MM.1S (cell line): ENCODE results near the gene CYB5R4.

ENCODE experiments used
- DNase-seq: peaks from one replicate; pipeline ENCODE4 v3.0.0-alpha.2; 2015
- H2AFZ ChIP-seq: fragments of 300-600 bp; sonication (generic); 2 replicates; pipeline ENCODE4 v1.6.0; 2016; ENCODE audit warnings: antibody characterized with exemption, low read length
- H3F3A ChIP-seq: fragments of 300-600 bp; sonication (generic); 2 replicates; pipeline ENCODE4 v1.6.1; 2016; ENCODE audit warnings: mild to moderate bottlenecking, antibody characterized with exemption, low read length, moderate library complexity, mixed read lengths; ENCODE audit not compliant: insufficient read depth
- H3K27ac ChIP-seq: fragments of 300-600 bp; sonication (generic); 2 replicates; pipeline ENCODE4 v1.5.1; 2016; ENCODE audit warnings: mild to moderate bottlenecking, low read length
- H3K27me3 ChIP-seq: fragments of 300-600 bp; sonication (generic); replicated peaks from 2 replicates; pipeline ENCODE4 v1.6.0; 2016; ENCODE audit warnings: low read length; ENCODE audit not compliant: insufficient read depth
- H3K36me3 ChIP-seq: fragments of 300-600 bp; sonication (generic); replicated peaks from 2 replicates; pipeline ENCODE4 v1.6.1; 2016; ENCODE audit warnings: mild to moderate bottlenecking, low read length, mixed read lengths; ENCODE audit not compliant: insufficient read depth
- H3K4me1 ChIP-seq: fragments of 300-600 bp; sonication (generic); 2 replicates; pipeline ENCODE4 v1.6.1; 2016; ENCODE audit warnings: low read length, mixed read lengths
- H3K4me2 ChIP-seq: fragments of 300-600 bp; sonication (generic); 2 replicates; pipeline ENCODE4 v1.6.0; 2016; ENCODE audit warnings: low read depth, low read length
- H3K4me3 ChIP-seq: fragments of 300-600 bp; sonication (generic); 2 replicates; pipeline ENCODE4 v1.5.1; 2016; ENCODE audit warnings: low read length, mixed read lengths
- H3K79me2 ChIP-seq: fragments of 300-600 bp; sonication (generic); 2 replicates; pipeline ENCODE4 v1.6.1; 2016; ENCODE audit warnings: mixed run types, low read length, mixed read lengths
- H3K9ac ChIP-seq: fragments of 300-600 bp; sonication (generic); 2 replicates; pipeline ENCODE4 v1.6.1; 2016; ENCODE audit warnings: low read length, mixed read lengths
- H3K9me2 ChIP-seq: fragments of 300-600 bp; sonication (generic); replicated peaks from 2 replicates; pipeline ENCODE4 v1.6.1; 2016; ENCODE audit warnings: mild to moderate bottlenecking, low read length, mixed read lengths; ENCODE audit not compliant: insufficient read depth
- H3K9me3 ChIP-seq: fragments of 300-600 bp; sonication (generic); replicated peaks from 2 replicates; pipeline ENCODE4 v1.6.1; 2016; ENCODE audit warnings: mild to moderate bottlenecking, low read length, mixed read lengths; ENCODE audit not compliant: insufficient read depth
- H4K20me1 ChIP-seq: fragments of 300-600 bp; sonication (generic); 2 replicates; pipeline ENCODE4 v1.6.1; 2016; ENCODE audit warnings: mild to moderate bottlenecking, low read length, moderate library complexity, mixed read lengths; ENCODE audit not compliant: insufficient read depth
- CTCF ChIP-seq: fragments of 300-600 bp; sonication (generic); IDR thresholded peaks from 2 replicates; pipeline ENCODE4 v1.5.1; 2016; ENCODE audit warnings: antibody characterized with exemption, low read length, mixed read lengths
- EZH2 ChIP-seq: fragments of 300-600 bp; sonication (generic); optimal IDR thresholded peaks from 2 replicates; pipeline ENCODE3; 2017; ENCODE audit warnings: low read depth, mild to moderate bottlenecking, antibody characterized with exemption, low read length, mixed read lengths
- EZH2phosphoT487 ChIP-seq: fragments of 300-600 bp; sonication (generic); IDR thresholded peaks from 2 replicates; pipeline ENCODE4 v1.6.1; 2018; ENCODE audit warnings: antibody characterized with exemption, low read length

CYB5R4 gene

DNA sequence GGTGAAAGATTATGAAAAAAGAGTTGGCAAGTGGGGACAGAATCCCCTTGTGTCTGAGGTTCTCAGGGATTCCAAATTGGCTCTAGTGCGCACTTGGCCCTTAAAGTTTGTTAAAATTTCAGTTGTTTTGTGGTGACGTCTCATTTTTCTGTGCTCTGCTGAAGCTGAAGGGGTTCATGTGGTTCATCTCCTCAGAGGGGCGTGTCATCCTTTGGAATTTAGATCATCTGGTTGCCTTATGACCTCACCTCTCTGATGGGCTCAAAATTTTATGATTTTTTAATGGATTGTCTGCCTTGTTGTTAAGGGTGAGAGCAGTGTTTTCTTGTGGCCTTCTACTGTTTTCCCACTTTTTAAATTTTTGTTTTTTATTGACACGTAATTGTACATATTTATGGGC is 20.3 kb downstream of the CYB5R4 start:
- no peaks in the 10 kb centered on the region for H4K20me1 ChIP-seq
- peak overlapping the region; percentile 51 for H3K4me2 ChIP-seq

GRCh38 chr6:83883240-83883639 is 23.8 kb downstream of the CYB5R4 start:
- H3K4me2 ChIP-seq: no peak overlapping the region
- no peak overlapping the region for H3K4me3 ChIP-seq
- H2AFZ ChIP-seq: no peak overlapping the region
- no peak overlapping the region for H3K9ac ChIP-seq
- no peaks in the 10 kb centered on the region for H3K36me3 ChIP-seq
- H3K9me3 ChIP-seq: no peaks in the 10 kb centered on the region
- H3K9me2 ChIP-seq: no peaks in the 10 kb centered on the region
- no peaks in the 10 kb centered on the region for H4K20me1 ChIP-seq
- no peak overlapping the region for H3K27ac ChIP-seq
- TF ChIP-seq EZH2 (no peak), CTCF (no peak), EZH2phosphoT487 (no peak)
- H3K27me3 ChIP-seq: no peaks in the 10 kb centered on the region
- H3K79me2 ChIP-seq: peaks cover 79% of the 10 kb centered on the region
- H3F3A ChIP-seq: 0 out of 2 replicates have a peak, but pooled peaks cover 7% of the 10 kb centered on the region
- peaks cover 3% of the 10 kb centered on the region; the same call in 1 of the 2 replicates for H3K4me1 ChIP-seq
- DNase-seq: no peak

More for the DNA sequence above, 20.3 kb downstream of the CYB5R4 start:
- H3F3A ChIP-seq: 0 out of 2 replicates have a peak, but pooled peaks cover 7% of the 10 kb centered on the region
- H2AFZ ChIP-seq: no peak overlapping the region
- no peak overlapping the region for H3K4me3 ChIP-seq
- TF ChIP-seq EZH2phosphoT487 (no peak), CTCF (no peak), EZH2 (no peak)
- DNase-seq: no peak
- no peak overlapping the region; the same call in 1 of the 2 replicates for H3K9ac ChIP-seq
- H3K4me1 ChIP-seq: peaks cover 3% of the 10 kb centered on the region; the same call in 1 of the 2 replicates
- peaks cover 81% of the 10 kb centered on the region for H3K79me2 ChIP-seq
- H3K36me3 ChIP-seq: no peaks in the 10 kb centered on the region
- H3K9me2 ChIP-seq: no peaks in the 10 kb centered on the region
- H3K27me3 ChIP-seq: no peaks in the 10 kb centered on the region
- H3K9me3 ChIP-seq: no peaks in the 10 kb centered on the region
- H3K27ac ChIP-seq: peak overlapping the region; percentile 66; the same call in 1 of the 2 replicates

- no peak overlapping the region for H3K9ac ChIP-seq
- no peaks in the 10 kb centered on the region for H3K9me2 ChIP-seq
- no peaks in the 10 kb centered on the region for H3K27me3 ChIP-seq
- peak; percentile 62 for DNase-seq
- no peak for TF ChIP-seq EZH2
- TF ChIP-seq CTCF: peak; percentile 68
- no peak for TF ChIP-seq EZH2phosphoT487
- no peak overlapping the region for H3K4me2 ChIP-seq
- no peaks in the 10 kb centered on the region for H3K9me3 ChIP-seq
- no peaks in the 10 kb centered on the region for H4K20me1 ChIP-seq
- 0 out of 2 replicates have a peak, but pooled peaks cover 2% of the 10 kb centered on the region for H3F3A ChIP-seq
- no peak overlapping the region for H3K4me3 ChIP-seq
- H3K36me3 ChIP-seq: no peaks in the 10 kb centered on the region
- H2AFZ ChIP-seq: no peak overlapping the region
- peaks cover 3% of the 10 kb centered on the region; the same call in 1 of the 2 replicates for H3K4me1 ChIP-seq
- peaks cover 87% of the 10 kb centered on the region for H3K79me2 ChIP-seq
- no peak overlapping the region for H3K27ac ChIP-seq
These were observed 25.0 kb downstream of the CYB5R4 start for GRCh38 chr6:83884523-83884922.
